ENCODE results near the gene ZNF823.
A peak's percentile ranks its signal among the peaks of the same experiment; 100 is the strongest.

ZNF823 gene

GRCh38 chr19:11736696-11737095 is 2.0 kb downstream of the ZNF823 start:
- peak; percentile 87 for DNase-seq

- no peak for DNase-seq
These were observed 3.4 kb downstream of the ZNF823 start for GRCh38 chr19:11735375-11735774.

GRCh38 chr19:11729586-11729985 is 9.2 kb downstream of the ZNF823 start:
- no peak for DNase-seq

- DNase-seq: no peak
These were observed 16.3 kb downstream of the ZNF823 start for GRCh38 chr19:11722414-11722813.

- DNase-seq: peak; percentile 49
These were observed 17.1 kb downstream of the ZNF823 start for GRCh38 chr19:11721681-11722080.

- no peak for DNase-seq
These were observed 28.4 kb downstream of the ZNF823 start for GRCh38 chr19:11710313-11710712.

GRCh38 chr19:11708457-11708856 is 30.3 kb downstream of the ZNF823 start:
- DNase-seq: no peak

GRCh38 chr19:11705474-11705873 is 33.3 kb downstream of the ZNF823 start:
- no peak for DNase-seq

GRCh38 chr19:11704626-11705025 is 34.1 kb downstream of the ZNF823 start:
- no peak for DNase-seq

GRCh38 chr19:11699931-11700794 is 38.6 kb downstream of the ZNF823 start:
- DNase-seq: peak; percentile 37

- DNase-seq: no peak
These were observed 40.5 kb downstream of the ZNF823 start for GRCh38 chr19:11698231-11698630.

- DNase-seq: no peak
These were observed 41.4 kb downstream of the ZNF823 start for GRCh38 chr19:11697284-11697855.

- DNase-seq: peak; percentile 92
These were observed 44.0 kb downstream of the ZNF823 start for GRCh38 chr19:11694533-11695439.

- DNase-seq: peak; percentile 88
These were observed 44.9 kb downstream of the ZNF823 start for GRCh38 chr19:11693505-11694499.

GRCh38 chr19:11692127-11692790 is 46.5 kb downstream of the ZNF823 start:
- DNase-seq: no peak

- DNase-seq: no peak
These were observed 52.8 kb downstream of the ZNF823 start for GRCh38 chr19:11685676-11686650.

- no peak for DNase-seq
These were observed 53.6 kb downstream of the ZNF823 start for GRCh38 chr19:11684987-11685675.

- no peak for DNase-seq
These were observed 58.0 kb downstream of the ZNF823 start for GRCh38 chr19:11680689-11681302.

- DNase-seq: no peak
These were observed 60.2 kb downstream of the ZNF823 start for GRCh38 chr19:11678504-11678903.
